HG03378 (cell line): Measurements from ENCODE around the gene CEP112.
"Not testable (repeated sequence)": the region's sequence is repeated elsewhere in the genome, so short reads cannot be mapped to it uniquely, and the experiment has no call there.

Source experiments
- ATAC-seq: cut with Tn5 transposase; IDR thresholded peaks from one replicate; pipeline ENCODE4 v1.9.1; 2021; ENCODE audit warnings: mild to moderate bottlenecking, moderate library complexity; ENCODE audit not compliant: unreplicated experiment

The CEP112 gene

DNA sequence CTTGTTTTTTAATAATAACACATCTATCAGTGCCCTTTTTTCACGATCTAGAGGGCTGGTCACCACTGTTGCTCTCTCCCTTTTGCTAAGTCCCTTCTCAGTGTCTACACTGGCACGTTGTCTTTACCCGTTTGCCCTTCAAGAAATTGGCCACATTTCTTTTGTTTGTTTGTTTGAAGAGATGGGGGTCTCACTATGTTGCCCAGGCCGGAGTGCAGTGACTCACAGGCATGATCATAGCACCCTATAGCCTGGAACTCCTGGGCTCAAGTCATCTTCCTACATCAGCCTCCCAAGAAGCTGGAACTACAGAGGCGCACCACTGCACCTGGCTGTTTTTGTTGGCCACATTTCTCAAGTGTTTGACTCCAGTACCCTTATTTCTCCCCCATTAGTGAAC lies 492.5 kb downstream of the CEP112 start:
- no peak for ATAC-seq

DNA sequence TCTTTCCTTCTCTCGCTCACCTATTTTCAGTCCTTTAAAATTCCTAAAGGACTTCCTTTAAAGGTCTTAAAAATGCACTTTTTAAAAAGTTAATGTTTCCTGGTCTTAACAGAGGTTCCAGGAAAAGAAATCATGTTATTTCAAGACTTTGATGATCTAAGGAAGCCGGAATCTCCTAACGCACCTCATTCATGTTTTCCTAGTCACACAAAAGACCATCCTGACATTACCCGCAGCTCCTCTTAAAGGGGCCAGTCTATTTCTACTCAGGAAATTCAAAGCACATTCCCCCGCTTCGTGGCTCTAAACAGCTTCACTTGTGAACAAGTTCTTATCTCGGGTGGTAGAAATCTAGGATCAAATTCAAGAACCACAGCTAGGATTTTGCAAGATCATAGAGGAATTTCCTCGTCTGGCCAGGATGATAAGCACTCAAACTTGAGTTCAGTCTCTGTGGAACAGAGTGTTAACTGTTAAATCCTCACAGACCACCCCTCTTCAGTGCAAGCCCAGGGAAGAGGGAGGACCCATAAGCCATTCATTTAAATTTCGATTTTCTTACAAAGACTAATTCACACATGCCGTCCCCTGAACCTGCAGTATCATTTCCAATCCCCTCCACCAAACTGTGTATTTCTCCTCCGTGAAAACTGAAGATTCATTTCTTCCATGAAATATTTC lies 493.4 kb downstream of the CEP112 start:
- no peak for ATAC-seq

DNA sequence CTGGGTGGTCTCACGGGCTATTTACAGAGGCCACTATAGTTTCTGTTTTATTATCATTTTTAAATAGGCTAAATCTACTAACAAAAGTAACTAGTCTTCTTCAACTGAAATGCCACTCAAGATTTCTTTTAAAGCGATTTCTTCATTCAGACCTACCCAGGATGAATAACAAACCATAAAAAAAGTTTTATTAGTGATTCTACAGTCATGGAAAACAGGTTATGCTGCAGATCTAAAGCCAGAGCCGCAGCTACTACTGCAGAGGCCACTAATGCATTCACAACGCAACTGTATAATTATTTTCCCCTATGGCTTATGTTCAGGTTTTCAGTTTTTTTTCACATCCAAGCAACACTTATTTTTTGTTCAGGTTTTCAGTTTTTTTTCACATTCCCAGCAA lies 494.3 kb downstream of the CEP112 start:
- ATAC-seq = no peak

DNA sequence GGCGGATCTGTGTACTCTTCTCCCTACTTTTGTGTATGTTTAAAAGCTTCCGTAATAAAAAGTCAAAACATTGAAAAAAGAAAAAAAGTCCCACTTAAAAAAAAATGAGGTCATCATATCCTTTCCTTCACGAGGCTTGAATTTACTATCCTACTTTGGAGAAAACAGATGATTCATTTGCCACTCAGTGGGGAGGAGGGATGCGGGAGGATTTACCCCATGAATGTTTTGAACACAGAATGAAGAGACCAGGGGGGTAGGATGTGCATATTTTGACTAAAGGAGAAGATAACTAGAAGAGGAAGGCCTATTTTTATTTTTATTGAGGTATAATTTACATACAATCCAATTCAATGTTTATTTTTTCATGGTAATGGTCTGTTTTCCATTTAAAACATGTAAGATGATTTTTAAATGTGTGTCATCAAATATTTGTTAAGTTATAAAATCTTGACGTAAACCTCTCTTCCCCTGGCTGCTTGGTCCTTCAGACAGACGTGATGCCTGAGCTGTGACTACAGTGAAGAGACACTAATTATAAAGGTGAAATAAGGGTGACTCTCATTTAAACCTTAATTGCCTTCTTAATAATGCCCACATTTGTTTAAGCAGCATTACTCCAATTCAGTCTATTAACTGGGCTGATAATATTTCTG lies 495.1 kb downstream of the CEP112 start:
- no peak for ATAC-seq

DNA sequence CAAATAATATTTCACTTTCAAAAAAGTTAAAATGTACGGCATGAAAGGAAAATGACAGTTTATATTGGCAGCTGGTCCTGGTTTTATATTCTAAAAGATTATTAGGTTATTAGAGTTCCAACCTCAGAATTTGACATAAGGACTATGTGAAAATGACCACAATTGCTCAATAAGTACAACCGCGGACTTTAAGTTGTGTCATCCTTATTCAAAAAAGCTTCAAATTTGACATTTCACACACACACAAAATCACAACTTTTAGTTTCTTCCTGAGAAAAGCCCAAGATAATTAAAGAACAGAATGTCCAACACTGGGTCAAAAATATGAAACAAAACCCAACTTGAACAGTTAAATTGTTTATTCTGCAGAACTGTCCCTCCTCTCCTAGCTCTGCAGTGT lies 497.3 kb downstream of the CEP112 start:
- no peak for ATAC-seq

DNA sequence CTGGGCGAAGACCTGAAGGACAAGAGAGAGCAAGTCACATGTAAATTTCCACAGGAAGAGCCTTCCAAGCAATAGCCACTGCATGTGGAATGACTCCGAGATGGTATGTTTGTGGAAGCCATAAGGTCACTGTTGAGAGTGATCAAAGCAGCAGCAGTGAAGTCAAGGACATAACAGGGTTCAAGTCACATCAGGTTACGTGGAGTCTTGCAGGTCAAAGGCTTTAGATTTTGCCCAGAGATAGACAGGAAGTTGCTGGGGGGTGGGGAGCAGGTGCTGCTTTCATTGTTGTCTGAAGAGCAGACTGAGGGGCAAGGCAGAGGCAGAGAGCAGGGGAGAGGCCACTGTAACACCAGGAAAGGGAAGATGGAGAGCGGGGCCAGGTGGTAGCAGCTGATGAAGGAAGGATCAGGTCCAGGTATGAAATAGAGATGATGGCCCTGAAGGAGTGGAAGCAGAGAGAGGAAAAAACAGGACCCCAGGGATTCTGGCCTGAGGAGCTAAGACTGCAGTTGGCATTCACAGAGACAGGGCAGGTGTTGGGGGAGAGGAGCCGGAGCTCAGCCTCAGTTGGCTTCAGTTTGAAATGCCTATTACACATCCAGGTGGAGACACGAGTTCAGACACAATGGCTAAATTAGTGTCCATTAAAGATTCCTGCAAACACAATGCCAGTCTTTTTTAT lies 501.2 kb downstream of the CEP112 start:
- no peak for ATAC-seq

DNA sequence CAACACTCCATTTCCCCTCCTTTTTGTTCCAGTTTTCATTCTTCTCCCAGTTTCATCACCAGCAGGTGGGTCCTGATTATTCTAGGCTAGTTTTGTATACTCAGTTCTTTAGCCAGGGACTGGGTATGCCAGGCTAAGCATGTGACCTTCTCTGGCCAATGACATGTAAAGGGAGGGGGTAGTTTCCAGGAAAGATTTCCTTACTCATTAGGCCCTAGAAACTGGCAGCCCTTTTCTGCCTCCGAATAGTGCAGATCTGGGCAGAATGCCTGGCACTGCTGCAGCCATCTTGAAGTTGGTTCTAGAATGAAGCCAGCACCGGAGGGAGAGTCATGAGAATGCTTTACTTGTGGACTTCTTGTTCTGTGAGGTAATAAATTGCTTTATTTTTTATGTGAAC lies 503.6 kb downstream of the CEP112 start:
- ATAC-seq = no peak

DNA sequence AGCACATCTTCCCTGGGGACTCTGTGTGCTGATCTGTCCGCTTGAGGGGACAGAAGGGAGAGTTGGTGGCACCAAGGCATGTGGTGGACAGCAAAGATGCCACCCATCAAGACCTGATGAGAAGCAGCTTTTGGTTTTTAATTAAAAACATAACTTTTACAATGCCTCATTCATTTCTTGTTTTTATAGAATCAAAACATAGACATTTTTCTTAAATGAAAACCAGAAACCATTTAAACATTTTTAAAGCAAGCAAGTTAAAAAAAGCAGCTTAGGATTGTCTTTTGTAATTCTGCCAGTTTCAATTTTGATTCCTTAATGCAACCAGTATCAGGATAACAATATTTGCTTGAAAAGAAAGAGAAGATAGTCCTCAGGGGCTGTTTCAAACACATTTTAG lies 506.8 kb downstream of the CEP112 start:
- no peak for ATAC-seq

DNA sequence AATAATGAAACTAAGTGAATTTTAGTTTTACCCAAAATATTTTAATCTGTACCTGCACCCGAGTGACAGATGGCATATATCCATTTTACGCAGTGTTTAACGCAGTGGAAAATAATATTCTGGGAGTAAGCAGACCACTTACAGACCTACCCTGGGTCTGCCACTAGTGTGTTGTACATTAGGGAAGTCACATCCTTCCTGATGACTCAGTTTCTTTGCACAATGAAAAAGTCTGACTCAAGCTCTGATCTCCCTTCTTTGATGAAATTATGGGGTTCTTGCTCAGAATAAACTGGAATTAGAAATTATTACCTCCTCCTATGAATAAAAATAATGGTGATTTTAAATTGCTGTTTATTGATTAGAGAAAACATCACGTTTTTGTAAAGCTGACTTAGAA lies 507.3 kb downstream of the CEP112 start:
- no peak for ATAC-seq

DNA sequence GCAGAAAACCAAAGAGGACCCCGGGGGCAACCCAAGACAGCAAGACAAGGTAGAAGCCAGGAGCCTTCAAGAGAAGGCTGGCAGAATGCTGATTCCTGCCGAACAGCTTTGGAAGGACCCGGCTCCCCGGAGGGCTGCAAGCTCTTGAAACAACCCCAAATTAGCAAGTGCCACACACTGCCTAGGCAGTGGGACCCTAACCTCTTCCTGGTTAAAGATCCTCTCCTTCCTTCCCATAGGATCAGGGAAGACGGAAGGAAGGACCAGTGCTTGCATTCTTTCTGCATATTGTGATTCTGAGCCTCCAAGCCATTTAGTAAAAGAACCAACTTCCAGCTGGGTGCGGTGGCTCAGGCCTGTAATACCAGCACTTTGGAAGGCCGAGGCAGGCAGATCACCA lies 508.5 kb downstream of the CEP112 start:
- no peak for ATAC-seq

DNA sequence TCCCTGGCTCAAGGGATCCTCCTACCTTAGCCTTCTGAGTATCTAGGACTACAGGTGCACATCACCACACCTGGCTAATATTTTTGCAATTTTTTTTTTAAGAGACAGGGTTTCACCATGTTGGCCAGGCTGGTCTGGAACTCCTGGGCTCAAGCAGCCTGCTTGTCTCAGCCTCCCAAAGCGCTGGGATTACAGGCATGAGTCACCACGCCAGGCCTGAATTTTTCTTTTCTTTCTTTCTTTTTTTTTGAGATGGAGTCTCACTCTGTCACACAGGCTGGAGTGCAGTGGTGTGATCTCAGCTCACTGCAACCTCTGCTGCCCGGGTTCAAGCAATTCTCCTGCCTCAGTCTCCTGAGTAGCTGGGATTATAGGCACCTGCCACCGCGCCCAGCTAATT lies 510.2 kb downstream of the CEP112 start:
- not testable (repeated sequence) for ATAC-seq

DNA sequence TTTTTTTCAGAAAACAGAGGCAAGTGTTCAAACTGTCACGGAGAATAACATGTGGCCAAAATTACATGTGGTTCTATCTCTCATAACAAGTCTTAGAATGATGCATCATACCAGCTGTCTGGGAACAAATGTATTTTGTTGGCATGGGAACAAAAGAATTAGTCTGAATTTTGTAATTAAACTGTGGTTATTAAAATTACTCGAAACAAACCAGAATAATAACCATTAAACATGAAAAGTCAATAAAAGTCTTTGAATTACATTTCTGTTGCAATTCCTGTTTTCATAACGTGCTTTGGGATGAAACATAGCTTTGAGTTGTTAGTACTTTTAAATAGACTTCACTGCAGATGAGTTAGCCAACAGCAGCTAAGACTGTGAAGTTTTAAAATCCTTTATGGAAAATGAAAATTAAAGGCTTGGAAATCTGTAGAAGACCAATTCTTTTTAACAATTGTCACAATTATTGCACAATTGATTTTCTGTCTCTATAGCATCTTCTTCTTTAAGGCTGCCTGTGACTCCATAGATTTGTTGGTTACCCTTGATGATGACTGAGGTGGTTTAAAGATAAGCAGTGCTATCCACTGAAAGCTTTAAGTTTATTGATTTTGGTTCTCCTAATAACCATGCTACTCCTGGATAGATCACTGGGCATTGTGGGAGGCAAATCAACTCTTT lies 512.6 kb downstream of the CEP112 start:
- no peak for ATAC-seq

DNA sequence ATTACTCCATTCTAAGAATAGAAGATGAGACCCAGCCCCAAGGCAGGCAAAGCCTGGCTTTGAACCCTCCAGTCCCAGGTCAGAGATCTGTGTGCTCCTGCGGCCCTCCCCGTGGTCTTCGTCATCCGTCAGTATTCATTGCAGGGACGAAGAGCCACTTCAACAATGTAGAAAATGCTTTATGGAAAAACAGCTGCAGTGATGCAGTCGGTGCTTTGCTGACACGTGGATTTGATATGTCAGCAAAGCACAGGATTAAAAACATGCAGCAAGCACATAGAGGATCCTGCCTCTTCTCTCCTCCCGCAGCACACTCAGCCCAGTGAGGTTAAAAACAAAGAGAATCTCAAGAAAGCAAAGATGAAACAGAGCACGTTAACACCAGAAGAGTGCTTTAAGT lies 513.4 kb downstream of the CEP112 start:
- no peak for ATAC-seq

DNA sequence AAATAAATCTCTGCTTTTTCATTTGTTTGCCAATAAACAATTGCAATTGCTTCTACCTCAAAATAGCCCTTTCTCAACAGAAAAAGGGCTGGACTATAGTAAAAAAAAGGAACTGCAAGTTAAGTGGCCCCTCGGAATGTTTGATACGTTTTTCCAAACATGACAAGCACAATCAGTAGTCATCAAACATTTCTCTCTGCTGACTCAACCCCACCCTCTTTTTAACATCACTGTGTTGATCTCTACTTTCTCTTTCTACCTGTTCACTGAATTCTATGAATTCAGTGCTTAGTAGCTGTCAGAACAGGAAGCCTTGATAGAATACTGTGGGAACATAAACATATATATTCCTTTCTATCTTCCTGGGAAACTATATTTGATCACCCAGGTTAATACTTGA lies 514.0 kb downstream of the CEP112 start:
- ATAC-seq = no peak

DNA sequence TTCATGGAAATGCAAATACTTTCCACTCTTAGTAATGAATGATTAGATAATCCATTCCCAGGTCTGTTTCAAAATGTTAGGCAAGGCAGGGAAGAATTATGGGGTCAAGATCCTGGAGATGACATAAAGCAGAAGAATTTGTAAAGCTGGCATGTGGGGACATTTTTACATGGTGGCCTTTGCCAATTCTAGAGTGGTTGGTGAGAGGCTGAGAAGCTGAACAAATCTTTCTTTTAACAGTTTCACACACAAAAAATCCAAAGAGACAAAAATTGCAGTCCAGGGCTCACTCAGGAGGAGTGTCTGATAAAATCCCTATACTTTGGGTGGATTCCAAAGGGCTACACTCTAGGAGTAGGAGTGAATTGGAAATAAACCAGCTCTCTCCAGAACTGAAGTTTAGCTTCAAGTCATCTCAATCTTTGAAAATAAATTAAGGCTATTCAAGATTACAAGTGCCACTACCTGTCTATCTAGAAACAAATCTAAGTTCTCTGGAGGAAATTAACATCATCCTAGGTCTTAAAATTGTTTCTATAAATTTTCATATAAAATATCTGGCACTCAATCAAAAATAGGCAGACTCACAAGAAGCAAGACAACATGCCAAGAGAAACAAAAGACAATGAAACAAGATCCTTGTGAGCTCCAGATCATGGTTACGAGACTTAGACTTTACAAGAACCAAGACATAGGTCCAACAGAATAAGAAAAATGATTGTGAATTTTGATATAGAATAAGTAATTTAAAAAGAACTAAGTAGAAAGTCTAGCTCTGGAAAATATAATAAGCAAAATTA lies 517.5 kb downstream of the CEP112 start:
- ATAC-seq = no peak

DNA sequence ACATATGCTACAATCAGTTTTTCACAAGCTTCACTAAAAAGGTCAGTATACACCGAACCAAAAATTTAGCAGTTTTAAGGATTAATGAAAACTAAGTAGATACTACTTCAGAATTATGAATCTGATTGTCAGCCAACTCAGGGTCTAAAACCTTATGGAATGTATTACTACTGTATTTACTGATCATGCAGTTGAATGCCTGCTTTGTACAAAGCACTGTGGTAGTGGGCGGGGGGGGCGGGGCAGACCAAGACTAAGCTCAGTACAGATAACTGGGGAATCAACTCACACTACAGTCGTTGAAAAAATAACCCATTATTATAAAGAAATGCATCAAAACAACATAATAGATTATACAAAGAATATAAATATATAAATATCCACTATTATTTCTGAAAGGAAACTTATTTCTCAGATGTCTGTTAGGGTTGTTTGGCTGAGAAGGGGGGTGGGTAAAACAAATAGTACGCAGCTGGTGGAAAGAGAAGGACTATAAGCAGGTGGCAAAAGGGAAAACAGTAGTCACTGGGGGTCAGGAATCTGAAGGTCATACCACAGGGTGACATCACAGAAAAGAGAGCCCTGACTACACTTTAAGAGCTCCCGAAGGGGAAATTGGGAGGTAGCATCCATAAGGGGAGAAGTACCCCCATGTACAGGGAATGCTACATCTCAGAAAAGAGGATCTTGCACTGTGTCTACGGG lies 521.1 kb downstream of the CEP112 start:
- ATAC-seq = no peak

DNA sequence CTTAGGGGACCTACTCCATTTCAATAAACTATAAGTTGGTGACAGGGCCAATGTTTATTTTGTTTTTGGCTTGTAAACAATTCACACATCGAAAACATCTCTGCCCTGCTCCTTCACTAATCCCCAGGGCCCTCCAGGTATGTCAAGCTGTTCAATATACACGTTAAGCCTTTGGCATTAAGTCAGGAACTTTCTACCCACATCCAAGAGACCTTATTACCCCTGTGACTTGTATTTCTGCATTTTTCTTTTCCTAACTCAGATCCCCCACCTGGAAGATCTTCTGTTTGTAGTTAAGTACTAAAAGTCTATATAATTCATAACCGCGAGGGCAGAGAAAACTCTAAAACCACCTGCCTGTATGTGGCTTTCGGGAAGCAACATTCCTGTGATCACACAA lies 523.7 kb downstream of the CEP112 start:
- no peak for ATAC-seq

DNA sequence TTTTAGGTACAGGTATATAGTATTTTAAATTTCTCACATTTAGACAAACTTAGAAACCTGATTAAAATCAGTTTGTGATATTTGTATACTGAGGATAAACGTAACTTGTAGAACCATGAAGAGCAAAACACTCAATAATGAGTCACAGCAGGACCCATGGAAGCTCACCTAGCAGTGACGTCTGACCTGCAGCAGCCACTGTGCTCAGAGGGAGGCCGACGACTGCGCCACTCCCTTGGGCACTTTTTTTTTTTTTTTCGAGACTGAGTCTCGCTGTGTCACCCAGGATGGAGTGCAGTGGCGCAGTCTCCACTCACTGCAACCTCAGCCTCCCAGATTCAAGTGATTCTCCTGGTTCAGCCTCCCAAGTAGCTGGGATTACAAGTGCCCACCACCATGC lies 524.3 kb downstream of the CEP112 start:
- no peak for ATAC-seq

DNA sequence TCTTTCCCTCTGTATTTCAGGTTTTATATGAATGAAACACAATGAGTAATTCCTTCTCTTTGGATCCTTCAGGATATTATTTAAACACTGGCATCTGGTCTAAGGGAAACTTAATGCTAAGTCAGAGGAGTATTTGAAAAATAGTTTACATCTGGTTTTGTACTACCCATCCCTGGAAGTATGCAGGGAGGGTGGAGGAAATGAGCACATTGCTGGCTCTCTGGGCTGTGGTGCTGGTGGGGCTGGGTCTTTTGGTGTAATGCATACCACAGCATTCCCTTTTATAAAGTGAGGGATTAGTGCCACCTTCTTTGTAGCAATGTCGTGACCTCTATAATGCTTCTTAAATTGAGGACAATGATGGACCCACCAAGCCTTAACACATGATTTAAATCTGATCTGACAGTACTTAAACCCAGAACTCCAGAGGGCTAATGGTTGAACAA lies 525.0 kb downstream of the CEP112 start:
- no peak for ATAC-seq

DNA sequence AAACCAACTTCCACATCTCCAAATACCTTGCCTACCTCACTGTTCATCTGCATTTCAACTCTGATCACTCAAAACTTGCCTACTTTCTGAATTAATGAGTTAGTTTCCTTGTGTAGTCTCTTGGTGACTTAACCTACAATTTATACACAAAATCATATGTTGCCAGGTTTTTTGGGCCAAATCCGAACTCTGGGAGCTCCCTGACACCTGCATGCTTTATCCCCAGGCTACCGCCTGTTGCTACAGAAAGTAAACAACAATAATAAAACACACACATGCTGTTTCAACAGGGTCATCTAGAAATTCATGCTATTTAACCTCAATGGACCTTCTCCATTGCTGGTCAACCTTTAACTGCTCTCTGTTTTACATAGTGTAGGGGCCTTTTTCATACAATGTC lies 526.0 kb downstream of the CEP112 start:
- no peak for ATAC-seq
